GM19463 (cell line): ENCODE results near the gene CEP192.
A peak's percentile ranks its signal among the peaks of the same experiment; 100 is the strongest.

Experiments
- ATAC-seq: cut with Tn5 transposase; IDR thresholded peaks from one replicate; pipeline ENCODE4 v1.9.1; 2021; ENCODE audit warnings: mild to moderate bottlenecking, moderate library complexity; ENCODE audit not compliant: unreplicated experiment

Gene CEP192

GRCh38 chr18:13136904-13137669 lies 145.9 kb downstream of the CEP192 start:
- ATAC-seq = peak; percentile 38

GRCh38 chr18:13137670-13138419 lies 146.7 kb downstream of the CEP192 start:
- peak; percentile 70 for ATAC-seq

- ATAC-seq = no peak
Measured at GRCh38 chr18:13138420-13139139, 147.4 kb downstream of the CEP192 start.

GRCh38 chr18:13139885-13140450 lies 148.8 kb downstream of the CEP192 start:
- no peak for ATAC-seq

GRCh38 chr18:13141209-13141608 lies 150.0 kb downstream of the CEP192 start:
- no peak for ATAC-seq

- ATAC-seq = no peak
Measured at GRCh38 chr18:13145636-13146190, 154.6 kb downstream of the CEP192 start.

- ATAC-seq = no peak
Measured at GRCh38 chr18:13147130-13147529, 156.0 kb downstream of the CEP192 start.

- ATAC-seq = no peak
Measured at GRCh38 chr18:13151656-13152055, 160.5 kb downstream of the CEP192 start.

- ATAC-seq = no peak
Measured at GRCh38 chr18:13158428-13158827, 167.3 kb downstream of the CEP192 start.

GRCh38 chr18:13159579-13159978 lies 168.4 kb downstream of the CEP192 start:
- ATAC-seq = no peak

GRCh38 chr18:13161276-13161899 lies 170.2 kb downstream of the CEP192 start:
- ATAC-seq = no peak

GRCh38 chr18:13163167-13163927 lies 172.2 kb downstream of the CEP192 start:
- no peak for ATAC-seq

GRCh38 chr18:13164406-13164805 lies 173.2 kb downstream of the CEP192 start:
- no peak for ATAC-seq

GRCh38 chr18:13165636-13166423 lies 174.7 kb downstream of the CEP192 start:
- ATAC-seq = no peak

GRCh38 chr18:13173578-13174145 lies 182.5 kb downstream of the CEP192 start:
- ATAC-seq = no peak
